CD4-positive, alpha-beta T cell treated with Interleukin-4 for 4 hours (primary cell): ENCODE results near the gene NEK10.
A peak's percentile ranks its signal among the peaks of the same experiment; 100 is the strongest.
"Not testable (repeated sequence)": the region's sequence is repeated elsewhere in the genome, so short reads cannot be mapped to it uniquely, and the experiment has no call there.

ENCODE experiments used
- DNase-seq: peaks from one replicate; pipeline ENCODE4 v3.0.0-alpha.2; 2020

NEK10 gene

DNA sequence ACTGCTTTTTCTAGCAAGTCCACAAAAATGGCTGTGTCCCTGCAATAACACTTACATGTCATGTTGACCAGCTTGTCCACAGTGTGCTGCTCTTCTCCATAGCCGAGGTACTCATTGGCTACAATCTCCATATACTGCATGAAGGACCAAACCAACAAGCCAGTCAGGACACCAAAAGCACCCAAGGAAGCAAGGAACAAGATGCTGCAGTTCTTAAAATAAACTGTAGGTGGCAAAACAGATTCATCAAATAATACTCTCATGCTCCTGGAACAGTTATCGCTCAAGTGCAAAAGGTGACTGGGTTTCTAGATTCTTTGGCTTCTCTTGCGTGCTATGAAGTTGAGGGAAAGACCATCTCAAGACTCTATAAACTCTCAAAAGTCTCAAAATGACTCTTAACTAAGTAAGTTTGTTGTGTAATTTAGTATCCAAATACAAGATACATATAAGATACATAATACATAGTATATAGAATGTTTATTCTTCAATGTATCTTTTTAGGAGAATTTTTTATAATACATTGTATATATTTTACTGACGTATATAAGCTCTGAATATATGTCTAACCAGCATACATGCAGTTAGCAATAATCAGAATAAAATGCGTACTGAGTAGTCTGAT, 57.0 kb downstream of the NEK10 start:
- DNase-seq = peak; percentile 67

DNA sequence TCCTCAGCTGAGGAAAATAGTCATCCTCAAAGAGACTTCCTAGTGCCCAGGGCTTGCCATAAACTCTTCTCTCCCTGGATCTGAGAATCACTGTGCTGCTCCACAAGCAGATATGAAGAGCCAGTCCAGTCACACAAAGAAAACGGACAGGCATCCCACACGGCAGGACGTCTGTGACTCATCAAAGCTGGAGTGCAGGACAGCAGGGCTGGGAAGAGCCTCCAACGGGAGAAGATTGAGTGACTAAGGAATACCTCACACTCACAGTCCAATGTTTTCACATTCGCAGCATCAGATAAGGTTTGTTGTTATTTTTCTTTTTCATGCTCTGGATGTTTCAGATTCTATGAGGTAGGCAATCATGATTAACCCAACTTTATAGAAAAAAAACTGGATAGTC, 57.8 kb downstream of the NEK10 start:
- no peak for DNase-seq

DNA sequence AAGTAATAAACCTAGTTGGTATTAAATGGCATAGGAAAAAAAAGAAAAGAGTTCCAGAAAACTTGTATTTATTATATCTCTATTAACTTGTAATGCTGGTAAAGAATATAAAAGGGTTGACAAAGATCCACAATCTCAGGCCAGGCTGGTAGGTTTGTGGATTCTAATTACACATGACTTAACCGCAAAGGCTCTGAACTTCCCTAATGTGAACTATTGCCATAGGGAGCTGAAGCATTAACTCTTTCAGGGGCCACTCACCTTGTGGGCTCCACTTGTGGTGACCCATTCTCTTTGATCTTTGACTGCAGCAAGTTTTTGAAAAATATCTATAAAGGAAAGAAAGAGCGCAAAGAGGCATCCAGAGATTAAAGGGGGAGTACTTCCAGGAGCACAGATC, 58.5 kb downstream of the NEK10 start:
- DNase-seq = no peak

DNA sequence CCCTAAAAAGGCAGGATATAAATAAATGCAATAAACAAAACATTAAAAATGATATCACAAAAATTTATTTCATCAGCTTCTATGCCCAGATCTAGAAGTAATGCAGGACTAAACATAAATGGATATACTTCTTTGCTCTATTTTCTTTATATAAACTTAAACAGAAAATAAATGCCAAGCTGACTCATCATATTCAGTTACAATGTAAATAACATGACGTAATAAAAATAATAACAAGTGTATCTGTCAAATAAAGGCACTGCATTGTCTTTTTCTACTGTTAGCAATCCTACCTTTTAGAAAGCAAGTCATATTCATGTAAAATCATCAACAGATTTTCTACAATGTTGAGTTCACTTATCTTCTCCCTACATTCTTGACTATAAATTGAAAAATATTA, 61.6 kb downstream of the NEK10 start:
- DNase-seq = no peak

DNA sequence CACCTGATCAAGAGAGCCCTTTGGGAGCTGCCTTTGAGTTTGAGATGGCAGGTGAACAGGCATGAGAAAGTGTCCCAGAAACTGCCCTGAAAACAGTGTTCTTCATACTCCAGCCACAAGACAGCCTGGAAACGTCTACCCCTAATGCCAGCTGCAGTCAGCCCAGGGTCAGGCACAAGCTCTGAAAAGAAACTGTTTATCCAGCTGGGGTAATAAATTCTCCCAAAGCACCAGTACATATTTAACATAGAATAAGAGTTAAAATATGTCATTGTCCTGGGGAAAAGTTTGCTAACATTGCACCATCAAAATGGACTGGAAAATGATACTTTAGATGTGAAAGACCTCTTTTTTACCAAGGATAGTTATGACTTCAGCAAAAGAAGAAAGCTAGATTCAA, 66.3 kb downstream of the NEK10 start:
- DNase-seq = no peak

DNA sequence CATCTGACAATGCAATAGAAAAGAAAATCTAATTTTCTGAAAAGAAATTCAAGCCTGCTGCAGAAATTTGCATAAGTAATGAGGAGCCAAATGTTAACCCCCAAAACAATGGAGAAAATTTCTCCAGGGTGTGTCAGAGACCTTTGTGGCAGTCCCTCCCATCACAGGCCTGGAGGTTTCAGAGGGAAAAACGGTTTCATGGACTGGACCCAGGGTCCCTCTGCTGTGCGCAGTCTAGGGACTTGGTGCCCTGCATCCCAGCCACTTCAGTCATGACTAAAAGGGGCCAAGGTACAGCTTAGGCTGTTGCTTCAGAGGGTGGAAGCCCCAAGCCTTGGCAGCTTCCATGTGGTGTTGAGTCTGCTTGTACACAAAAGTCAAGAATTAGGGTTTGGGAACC, 70.2 kb downstream of the NEK10 start:
- DNase-seq = not testable (repeated sequence)

DNA sequence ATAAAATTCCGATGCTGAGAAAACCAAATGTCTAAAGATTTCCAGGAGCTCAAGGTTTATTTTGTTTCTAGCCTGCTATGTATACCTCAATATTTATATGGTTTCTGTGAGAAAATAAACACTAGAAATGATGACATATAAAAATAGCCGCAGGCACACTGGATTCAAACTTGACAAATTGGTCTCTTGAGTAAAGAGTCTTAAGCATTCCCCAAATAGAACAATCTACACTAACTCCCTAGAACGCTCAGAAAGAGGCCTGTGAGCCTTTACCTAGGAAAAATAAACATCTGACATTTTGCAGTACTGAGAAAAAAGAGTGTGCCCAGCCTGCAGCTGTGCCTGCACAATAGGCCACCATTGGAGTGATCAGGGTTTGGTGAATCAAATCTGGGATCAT, 75.2 kb downstream of the NEK10 start:
- no peak for DNase-seq

DNA sequence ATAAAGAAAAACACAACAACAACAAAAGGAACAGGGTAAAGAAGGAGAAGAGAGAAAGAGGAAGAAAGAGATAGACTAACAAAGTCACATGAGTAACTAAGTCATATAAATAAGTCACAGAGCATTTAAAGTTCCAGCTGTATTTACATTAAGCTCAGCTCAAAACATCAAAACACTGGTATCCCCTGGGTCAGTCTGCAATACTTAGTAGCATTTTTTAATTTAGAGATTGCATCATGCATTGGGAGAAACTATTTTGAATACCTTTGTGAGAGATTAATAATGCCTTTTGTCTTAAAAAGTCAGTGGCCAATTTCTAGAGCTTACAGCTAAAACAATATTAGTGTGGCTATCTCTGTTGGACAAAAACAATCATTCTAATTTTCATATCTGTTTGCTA, 78.4 kb downstream of the NEK10 start:
- DNase-seq = no peak

DNA sequence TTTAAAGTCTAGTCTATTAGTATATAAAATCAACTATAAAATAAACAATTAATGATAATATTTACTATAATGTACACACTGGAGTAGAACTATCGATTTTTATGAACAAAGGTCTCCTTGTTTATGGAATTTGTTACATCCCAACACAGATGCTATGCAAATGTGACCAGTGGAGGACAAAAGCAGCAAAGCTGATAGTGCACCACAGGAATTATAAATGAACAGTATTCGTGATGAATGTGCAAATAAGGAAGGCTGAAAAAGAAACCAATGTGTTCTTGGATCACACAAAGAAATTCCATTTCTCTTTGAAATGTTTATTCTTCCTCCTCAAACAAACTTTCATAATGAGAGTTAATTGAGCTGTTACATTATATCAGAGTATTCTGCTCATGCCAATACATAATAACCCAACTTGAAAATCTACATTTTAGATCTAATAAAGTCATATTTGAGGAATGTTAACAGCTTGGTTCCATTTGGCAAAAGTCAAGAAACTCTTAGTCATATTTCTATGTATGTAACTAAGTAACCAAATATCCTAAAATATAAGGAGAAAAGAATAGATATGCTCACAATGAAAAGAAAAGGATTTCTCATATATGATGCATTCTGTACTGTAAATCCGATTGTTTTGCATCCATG, 79.3 kb downstream of the NEK10 start:
- DNase-seq = no peak

DNA sequence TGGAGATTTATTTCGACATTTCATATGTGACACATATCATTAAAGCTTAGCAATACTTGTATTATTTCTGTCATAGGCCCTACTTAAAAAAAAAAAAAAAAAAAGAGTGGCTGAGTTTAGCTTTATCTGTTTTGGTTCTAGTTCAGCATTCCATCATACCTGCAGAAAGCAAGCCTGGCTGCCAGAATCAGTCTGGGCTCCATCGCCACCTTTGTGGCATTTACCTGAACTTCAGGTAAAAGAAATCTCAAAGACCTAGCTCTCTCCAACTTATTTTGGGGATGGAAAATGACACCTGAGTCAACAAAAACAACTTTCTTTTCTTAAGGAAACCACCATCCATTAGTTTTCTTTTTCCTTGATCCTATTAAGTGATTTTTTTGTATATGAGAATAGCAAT, 82.1 kb downstream of the NEK10 start:
- no peak for DNase-seq

DNA sequence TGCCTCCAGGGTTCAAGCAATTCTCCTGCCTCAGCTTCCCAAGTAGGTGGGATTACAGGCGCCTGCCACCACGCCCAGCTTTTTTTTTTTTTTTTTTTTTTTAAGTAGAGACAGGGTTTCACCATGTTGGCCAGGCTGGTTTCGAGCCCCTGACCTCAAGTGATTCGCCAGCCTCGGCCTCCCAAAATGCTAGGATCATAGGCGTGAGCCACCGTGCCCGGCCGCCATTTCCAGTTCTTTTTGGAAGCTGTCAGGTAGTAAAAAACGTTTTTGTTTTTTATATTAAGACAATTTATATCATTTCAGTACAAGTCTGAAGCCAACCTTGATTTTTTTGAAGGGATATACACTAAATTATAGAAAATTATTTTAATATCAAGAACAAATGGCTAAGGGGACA, 82.7 kb downstream of the NEK10 start:
- not testable (repeated sequence) for DNase-seq

DNA sequence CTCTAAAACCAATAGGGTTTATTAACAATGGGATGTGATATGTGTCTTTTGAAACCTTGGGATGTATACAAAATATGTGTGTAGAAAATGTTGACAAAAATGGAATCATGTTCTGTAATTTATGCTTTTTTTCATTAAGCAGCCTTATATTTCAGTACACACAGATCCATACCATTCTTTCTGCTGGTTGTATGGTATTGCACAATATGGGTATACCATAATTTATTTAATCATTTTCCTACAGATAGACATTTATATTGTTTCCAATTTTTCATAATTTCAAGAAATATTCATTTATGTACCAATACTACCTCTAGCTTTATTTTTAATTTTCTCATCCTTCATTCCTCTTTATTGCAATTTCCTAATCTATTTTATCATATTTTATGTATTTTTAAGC, 83.5 kb downstream of the NEK10 start:
- DNase-seq = no peak

DNA sequence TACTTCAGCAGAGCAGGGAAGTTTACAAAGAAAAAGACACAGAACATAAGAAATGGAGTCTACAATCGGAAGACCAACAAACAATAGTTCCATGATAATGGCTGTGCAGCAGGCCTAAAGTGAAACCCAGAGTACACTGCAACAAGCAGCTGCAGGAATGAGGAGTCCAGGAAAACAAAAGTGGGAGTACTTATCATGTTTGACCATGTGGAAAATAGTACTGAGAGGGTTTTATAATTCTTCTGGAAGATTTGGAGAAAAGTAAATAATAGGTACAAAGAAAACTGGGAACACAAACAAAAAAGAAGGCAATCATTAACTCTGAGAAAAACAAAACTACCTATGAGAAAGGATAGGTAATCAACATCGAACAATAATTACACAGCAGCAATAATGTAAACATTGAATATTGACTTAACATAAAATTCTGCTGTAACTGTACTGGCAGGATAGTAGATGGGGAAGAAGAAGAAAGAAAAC, 87.5 kb downstream of the NEK10 start:
- DNase-seq = no peak

DNA sequence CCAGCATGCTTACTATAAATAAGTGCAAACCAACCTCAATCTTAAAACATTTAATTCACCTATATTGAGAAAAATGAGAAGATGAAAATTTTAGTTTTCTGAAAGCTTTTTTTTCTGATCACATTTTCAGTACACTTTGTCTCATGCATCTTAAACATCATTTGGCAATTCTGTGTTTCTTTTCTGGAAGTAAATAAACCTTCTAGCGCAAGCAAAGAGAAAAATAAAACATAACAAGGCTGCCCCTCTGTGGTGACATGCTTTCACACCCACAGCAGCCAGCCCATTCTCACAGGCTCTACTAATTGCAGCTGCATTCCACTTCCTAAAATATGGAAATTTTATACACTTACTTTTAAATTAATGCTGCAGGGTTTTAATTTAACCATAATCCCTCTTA, 90.1 kb downstream of the NEK10 start:
- no peak for DNase-seq

DNA sequence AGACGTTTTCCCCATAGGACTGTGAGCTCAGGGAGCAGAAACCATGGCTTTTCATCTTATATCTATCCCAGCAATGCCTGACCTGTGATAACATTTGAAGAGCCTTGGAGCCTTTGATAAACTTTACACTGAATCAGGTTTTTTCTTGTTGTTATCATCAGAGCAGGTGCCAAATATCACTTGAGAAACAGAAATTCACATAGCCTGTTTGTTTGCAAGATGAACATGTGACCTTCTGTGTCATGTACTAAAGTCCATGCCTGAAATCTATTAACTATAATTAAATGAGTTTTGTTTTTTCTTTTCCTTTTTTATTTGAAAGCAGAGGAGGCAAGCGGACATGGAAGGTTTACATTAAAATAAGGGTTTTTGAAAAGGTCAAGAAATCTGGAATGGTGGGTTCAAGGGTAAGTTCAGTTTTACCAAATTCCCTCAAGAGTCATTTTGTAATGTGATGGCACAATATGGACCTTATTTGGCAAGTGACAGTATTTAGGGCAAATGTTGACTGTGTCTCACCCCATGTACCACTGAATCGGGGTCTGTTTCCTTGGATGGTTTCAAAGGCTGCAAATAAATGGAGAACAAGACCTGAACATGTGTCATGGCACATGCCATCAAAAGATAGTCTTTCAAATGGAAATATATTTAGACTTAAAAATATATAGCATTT, 90.7 kb downstream of the NEK10 start:
- DNase-seq = no peak

DNA sequence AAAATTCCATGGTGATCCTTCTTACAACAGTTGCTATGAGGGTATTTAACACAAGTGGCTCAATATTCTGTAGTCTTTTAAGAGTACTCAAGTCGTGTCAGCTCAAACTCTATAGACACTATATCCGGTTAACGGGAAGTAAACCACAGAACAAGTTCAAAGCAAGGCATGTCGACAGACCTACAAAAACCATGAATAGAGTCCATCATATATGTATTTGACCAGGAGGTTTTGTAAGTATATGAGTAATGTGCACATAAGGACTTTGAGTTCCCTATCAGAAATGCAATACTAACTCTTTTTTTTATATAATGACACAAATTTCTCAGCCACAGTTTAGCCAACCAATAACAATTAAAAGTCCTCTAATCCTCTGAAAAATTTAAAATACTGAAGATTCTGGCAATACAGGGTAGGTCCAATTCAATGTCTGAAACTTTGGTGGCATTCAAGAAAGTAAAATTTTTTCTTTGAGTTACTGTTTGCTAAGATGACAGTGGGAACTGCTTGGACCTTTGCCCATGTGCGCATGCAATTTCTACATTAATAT, 93.7 kb downstream of the NEK10 start:
- DNase-seq = no peak

DNA sequence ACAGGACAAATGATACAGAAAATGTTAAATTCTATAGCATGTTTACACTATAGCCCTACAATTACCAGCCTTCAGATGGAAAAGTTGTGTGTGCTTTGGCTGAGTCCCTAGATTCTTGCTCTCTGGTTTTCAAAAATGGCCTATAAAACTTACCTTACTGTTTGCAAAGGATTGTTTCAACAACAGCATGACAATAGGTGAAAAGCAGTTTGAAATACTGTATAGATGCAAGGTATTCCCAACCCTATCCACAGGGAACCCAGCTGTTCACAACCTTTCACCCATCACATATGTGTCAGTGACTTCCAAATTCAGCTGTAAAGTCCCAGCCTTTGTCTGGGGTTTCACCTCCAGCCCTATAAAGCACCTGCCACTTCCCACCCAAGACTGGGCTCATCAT, 97.3 kb downstream of the NEK10 start:
- no peak for DNase-seq

DNA sequence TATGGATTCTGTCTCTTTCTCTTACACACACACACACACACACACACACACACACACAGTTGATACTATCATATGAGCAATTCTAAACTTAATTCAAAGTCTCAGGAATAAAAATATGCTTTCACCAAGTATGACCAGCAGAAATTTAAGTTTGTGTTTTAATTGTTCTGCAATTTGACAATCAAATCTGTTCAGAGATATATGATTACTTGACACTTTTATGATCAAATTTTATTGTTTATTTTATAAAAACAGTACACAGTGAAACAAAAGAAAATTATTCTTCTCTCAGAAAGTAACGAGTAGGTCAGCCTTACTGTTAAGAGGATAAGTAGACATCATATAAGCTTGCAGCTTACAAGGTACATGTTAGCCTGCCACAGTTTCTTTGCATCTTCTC, 114.3 kb downstream of the NEK10 start:
- DNase-seq = no peak

DNA sequence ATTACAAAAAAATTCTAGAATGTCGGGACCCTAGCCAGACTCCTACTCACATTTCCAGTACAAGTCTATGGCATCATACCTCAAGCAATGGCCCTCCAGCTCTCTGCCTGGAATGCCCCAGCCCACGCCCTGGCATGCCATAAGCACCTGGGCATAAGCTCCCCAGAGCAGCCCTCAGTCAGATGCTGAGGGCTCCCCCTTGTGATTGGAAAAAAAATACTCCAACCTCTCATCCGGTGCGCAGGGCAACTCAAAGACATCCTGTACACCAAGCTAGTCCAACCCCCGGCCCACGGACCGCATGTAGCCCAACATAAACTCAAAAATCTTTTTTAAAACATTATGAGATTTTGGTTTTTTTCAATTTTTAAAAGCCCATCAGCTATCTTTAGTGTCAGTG, 115.4 kb downstream of the NEK10 start:
- no peak for DNase-seq

DNA sequence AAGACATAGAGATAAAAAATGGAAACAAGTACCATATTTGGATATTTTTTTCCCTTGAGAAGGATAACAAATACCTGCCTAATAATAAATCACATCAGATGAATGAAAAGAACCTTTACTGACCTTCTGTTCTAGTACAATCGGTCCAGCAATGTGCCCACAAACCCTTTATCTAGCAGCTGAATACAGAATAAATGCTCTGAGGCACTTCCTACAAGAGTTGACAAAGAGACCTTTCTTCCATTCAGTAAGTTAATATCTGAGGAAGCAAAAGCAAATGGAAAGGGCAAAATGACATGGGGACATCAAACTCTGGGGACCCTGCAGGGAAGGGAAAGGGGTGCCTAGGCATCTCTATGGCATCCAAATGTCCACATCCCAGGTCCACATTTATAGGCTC, 115.8 kb downstream of the NEK10 start:
- DNase-seq = no peak

DNA sequence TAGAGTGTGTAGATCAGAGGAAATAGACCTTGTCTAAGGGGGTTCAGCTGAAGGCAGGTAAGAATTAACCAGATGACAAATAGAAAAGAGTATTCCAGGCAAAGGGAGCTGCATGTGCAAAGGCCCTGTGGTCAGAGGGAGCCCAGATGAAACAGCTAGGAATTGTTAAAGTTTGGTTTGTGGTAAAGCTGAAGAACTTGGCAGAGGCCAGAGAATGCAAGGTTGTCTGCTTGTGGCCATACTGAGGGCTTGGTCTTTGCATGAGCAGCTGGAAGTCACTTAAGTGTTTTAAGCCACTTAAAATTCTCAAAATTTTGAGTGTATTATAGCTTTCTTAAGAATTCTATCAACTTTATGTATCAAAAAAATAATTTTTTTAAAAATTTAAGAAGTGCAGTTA, 116.5 kb downstream of the NEK10 start:
- DNase-seq = no peak

DNA sequence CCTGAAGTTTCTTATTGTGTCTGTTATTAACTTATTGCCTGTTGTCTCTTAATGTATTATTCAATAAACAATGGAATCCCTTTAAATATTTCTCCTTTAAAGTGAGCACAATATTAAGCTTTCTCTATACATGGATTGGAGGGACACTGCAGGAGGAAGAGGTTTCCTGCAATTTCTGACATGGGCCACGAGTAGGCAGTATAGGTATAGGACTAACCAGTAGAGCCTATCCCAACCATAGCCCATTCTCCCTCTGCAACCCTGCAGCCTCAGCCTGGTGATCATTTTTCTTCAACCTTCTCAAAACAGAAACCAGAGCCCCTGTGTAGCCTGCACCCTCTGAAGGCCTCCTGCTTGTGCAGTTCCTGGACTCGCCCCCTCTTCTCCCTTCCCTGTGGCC, 124.8 kb downstream of the NEK10 start:
- DNase-seq = no peak

DNA sequence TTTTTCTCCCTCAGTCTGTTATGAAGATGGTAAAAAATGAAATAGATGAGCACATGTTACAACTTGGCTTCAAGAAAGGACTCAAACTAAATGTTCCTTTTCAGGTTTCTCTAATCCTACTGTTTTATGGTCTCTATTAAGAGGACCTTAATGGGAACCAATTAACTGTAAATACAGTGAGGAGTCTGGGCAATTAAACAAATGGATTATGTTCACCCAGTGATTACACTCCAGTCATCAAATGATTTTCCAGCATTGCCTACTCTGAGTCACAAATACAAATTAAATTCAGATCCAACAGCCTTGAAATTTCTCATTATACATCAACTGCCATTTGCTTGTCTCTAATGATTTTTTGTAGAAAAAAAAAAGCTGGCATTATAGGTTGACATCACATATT, 129.2 kb downstream of the NEK10 start:
- DNase-seq = no peak

DNA sequence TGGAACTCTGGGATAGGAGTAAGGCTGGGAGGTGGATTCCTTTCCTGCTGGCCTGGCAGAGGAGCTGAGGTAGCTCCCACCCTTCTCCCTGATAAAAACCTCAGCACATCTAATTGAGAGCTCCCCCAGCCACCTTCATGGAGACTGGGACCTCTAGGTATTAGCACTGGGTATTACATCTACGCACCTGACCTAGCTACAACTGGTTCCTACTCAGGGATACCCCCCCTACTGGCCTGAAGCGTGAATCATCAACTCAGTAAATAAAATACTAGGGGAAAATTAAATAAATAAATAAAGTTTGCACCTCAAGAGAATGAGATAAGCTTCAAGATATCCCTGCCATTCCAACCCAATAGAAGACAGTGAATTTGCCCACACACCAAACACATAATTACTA, 140.4 kb downstream of the NEK10 start:
- no peak for DNase-seq
